Panc1 (cell line): Measurements from ENCODE around the gene MAGI2. TPM values are rescaled to one million over a fixed set of nuclear protein-coding genes. Genes with fewer than 3 reads are reported as not detected.

Source experiments
- ATAC-seq: fragments of 200-7000 bp; cut with Tn5 transposase; 2 replicates; pipeline ENCODE4 v1.9.1; 2020; ENCODE audit warnings: mild to moderate bottlenecking, moderate library complexity
- BruUV-seq: library from RNA; stranded (reverse); fragments of 400-500 nt; replicated peaks from 2 replicates; lab custom pipeline; 2021; lab: Mats Ljungman, UMichigan
- CTCF ChIA-PET: fragments of 300-600 bp; sonication (Branson Sonifier 250); formaldehyde crosslinking; loops from one replicate; lab custom pipeline; 2022; ENCODE audit warnings: antibody characterized with exemption; lab: Charles Lee
- POLR2A ChIA-PET: fragments of 300-600 bp; sonication (Branson Sonifier 250); formaldehyde crosslinking; loops from one replicate; lab custom pipeline; 2022; ENCODE audit warnings: antibody characterized with exemption; lab: Charles Lee
- DNase-seq: peaks from one replicate; pipeline ENCODE4 v3.0.0-alpha.2; 2010; ENCODE audit warnings: low read depth, low spot score
- H3K27ac ChIP-seq: 2 replicates; pipeline ENCODE4 v1.5.1; 2011; ENCODE audit warnings: mild to moderate bottlenecking, low read length, inconsistent platforms
- H3K27me3 ChIP-seq: fragments of 200-500 bp; sonication (Bioruptor generic); 2 replicates; pipeline ENCODE4 v1.6.0; 2014; ENCODE audit warnings: low read length, inconsistent platforms; ENCODE audit not compliant: control insufficient read depth, insufficient read depth
- H3K36me3 ChIP-seq: fragments of 200-500 bp; sonication (Bioruptor generic); 2 replicates; pipeline ENCODE4 v1.5.1; 2014; ENCODE audit warnings: inconsistent platforms, mild to moderate bottlenecking, low read length, moderate library complexity; ENCODE audit not compliant: control insufficient read depth, insufficient read depth
- H3K4me1 ChIP-seq: 2 replicates; pipeline ENCODE4 v1.5.1; 2011; ENCODE audit warnings: inconsistent platforms, mild to moderate bottlenecking, low read length, moderate library complexity; ENCODE audit not compliant: control insufficient read depth, insufficient read depth
- H3K4me3 ChIP-seq, 2 experiments: 2 replicates each; pipeline ENCODE4 v1.5.1; 2011 to 2012; ENCODE audit warnings: low read depth in 2 of 2, low read length in 2 of 2, mild to moderate bottlenecking in 2 of 2, inconsistent platforms in 1 of 2, moderate library complexity in 1 of 2
- H3K9me3 ChIP-seq: fragments of 200-500 bp; sonication (Bioruptor generic); 2 replicates; pipeline ENCODE4 v1.5.1; 2014; ENCODE audit warnings: low read depth, mild to moderate bottlenecking, inconsistent platforms, low read length, moderate library complexity; ENCODE audit not compliant: control insufficient read depth, insufficient read depth
- POLR2AphosphoS5 ChIP-seq: IDR thresholded peaks from 2 replicates; pipeline ENCODE4 v1.6.1; 2012; ENCODE audit warnings: mild to moderate bottlenecking, low read depth, low read length, moderate library complexity
- SIN3A ChIP-seq: IDR thresholded peaks from 2 replicates; pipeline ENCODE4 v1.6.1; 2012; ENCODE audit warnings: low read depth, mild to moderate bottlenecking, low read length, moderate library complexity, borderline replicate concordance; ENCODE audit not compliant: insufficient read depth
- TCF7L2 ChIP-seq: IDR thresholded peaks from 2 replicates; pipeline ENCODE4 v1.6.1; 2011; ENCODE audit warnings: mild to moderate bottlenecking, low read depth, low read length, inconsistent platforms
- in situ Hi-C: cut with HindIII; loops from 2 replicates; pipeline ENCODE4 v1.10.0; 2016; ENCODE audit warnings: low sequenced_read_pairs, low pct_unique_long_range_greater_than_20kb
- intact Hi-C: fragments of 100-400 bp; cut with micrococcal nuclease; formaldehyde crosslinking; loops from one replicate; pipeline ENCODE4 v1.10.0; 2022; ENCODE audit not compliant: unreplicated experiment
- total RNA-seq: library from RNA; stranded (reverse); gene quantifications from one replicate; pipeline ENCODE4 v1.2.1, GENCODE V29; 2021; ENCODE audit not compliant: unreplicated experiment
- TF ChIP-seq, protein P1 (sequence below): fragments of 450-650 bp; IDR thresholded peaks from 2 replicates; pipeline ENCODE4 v1.5.1; 2017; ENCODE audit warnings: mild to moderate bottlenecking
- TF ChIP-seq, protein P2 (sequence below), 2 experiments: IDR thresholded peaks; 2 replicates each; pipeline ENCODE4 v1.6.1; 2011 to 2012; ENCODE audit warnings: low read depth in 2 of 2, control low read depth in 1 of 2, low read length in 1 of 2, mild to moderate bottlenecking in 1 of 2, moderate library complexity in 1 of 2; ENCODE audit not compliant: insufficient read depth in 1 of 2

The MAGI2 gene
- total RNA-seq, 1 experiment from 2014 or later, result 5.4 TPM

DNA sequence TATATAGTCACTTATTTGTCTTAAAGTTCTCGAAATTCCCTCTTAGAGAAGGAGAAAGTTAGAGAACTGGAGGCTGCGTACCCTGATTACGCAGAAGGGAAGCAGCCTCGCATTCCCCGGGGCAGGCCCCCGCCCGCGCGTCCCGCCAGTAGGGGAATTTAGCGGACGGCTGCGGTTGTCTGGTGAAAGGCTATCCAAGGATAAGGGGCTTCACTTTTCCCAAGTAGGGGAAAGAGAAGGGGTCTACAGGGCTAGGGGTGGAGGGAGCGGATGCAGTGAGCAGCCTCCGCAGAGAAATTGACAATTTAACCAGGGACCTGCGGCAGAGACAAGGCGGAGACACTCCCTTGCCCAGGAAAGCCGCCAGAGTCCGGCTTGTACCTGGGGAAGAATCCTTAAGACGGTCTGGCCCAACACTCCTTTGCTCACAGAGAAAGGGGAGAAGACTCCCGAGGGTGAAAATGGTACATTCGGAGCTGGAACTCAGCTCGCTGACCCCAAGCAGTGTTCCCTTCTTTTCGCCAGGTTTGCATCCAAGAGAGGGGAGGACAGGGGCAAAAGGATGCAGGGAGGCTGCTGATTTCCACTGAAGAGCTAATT is 994 bp upstream of the MAGI2 start:
- H3K9me3 ChIP-seq, result no peaks in the 10 kb centered on the region
- H3K4me1 ChIP-seq, result peaks cover 37% of the 10 kb centered on the region
- peak; percentile 5; the same call in 1 of the 2 replicates for ATAC-seq
- TF ChIP-seq TCF7L2 (no peak), SIN3A (no peak), POLR2AphosphoS5 (no peak)
- TF ChIP-seq, protein P1, sequence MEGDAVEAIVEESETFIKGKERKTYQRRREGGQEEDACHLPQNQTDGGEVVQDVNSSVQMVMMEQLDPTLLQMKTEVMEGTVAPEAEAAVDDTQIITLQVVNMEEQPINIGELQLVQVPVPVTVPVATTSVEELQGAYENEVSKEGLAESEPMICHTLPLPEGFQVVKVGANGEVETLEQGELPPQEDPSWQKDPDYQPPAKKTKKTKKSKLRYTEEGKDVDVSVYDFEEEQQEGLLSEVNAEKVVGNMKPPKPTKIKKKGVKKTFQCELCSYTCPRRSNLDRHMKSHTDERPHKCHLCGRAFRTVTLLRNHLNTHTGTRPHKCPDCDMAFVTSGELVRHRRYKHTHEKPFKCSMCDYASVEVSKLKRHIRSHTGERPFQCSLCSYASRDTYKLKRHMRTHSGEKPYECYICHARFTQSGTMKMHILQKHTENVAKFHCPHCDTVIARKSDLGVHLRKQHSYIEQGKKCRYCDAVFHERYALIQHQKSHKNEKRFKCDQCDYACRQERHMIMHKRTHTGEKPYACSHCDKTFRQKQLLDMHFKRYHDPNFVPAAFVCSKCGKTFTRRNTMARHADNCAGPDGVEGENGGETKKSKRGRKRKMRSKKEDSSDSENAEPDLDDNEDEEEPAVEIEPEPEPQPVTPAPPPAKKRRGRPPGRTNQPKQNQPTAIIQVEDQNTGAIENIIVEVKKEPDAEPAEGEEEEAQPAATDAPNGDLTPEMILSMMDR, result no peak
- TF ChIP-seq, protein P2, sequence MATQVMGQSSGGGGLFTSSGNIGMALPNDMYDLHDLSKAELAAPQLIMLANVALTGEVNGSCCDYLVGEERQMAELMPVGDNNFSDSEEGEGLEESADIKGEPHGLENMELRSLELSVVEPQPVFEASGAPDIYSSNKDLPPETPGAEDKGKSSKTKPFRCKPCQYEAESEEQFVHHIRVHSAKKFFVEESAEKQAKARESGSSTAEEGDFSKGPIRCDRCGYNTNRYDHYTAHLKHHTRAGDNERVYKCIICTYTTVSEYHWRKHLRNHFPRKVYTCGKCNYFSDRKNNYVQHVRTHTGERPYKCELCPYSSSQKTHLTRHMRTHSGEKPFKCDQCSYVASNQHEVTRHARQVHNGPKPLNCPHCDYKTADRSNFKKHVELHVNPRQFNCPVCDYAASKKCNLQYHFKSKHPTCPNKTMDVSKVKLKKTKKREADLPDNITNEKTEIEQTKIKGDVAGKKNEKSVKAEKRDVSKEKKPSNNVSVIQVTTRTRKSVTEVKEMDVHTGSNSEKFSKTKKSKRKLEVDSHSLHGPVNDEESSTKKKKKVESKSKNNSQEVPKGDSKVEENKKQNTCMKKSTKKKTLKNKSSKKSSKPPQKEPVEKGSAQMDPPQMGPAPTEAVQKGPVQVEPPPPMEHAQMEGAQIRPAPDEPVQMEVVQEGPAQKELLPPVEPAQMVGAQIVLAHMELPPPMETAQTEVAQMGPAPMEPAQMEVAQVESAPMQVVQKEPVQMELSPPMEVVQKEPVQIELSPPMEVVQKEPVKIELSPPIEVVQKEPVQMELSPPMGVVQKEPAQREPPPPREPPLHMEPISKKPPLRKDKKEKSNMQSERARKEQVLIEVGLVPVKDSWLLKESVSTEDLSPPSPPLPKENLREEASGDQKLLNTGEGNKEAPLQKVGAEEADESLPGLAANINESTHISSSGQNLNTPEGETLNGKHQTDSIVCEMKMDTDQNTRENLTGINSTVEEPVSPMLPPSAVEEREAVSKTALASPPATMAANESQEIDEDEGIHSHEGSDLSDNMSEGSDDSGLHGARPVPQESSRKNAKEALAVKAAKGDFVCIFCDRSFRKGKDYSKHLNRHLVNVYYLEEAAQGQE (IDR thresholded peaks at IDR 0.05; ENCODE audit: insufficient read depth in 1 of 2, low read depth in 2 of 2, low read length in 1 of 2), result no peak
- CTCF ChIA-PET, result no interaction called here
- H3K27ac ChIP-seq, result peak overlapping the region; percentile 83
- H3K36me3 ChIP-seq, result 0 out of 2 replicates have a peak, but pooled peaks cover 2% of the 10 kb centered on the region
- in situ Hi-C loops, result no loop called here
- POLR2A ChIA-PET, result no interaction called here
- H3K4me3 ChIP-seq, result peak overlapping the region; percentile 79 to 94
- no peak for DNase-seq
- H3K27me3 ChIP-seq, result no peaks in the 10 kb centered on the region
- intact Hi-C loops, result loop anchor here (5.0 kb wide), 1 partner anchor 157 kb away; no protein-coding TSS in a partner anchor
- no TSS peak for BruUV-seq

DNA sequence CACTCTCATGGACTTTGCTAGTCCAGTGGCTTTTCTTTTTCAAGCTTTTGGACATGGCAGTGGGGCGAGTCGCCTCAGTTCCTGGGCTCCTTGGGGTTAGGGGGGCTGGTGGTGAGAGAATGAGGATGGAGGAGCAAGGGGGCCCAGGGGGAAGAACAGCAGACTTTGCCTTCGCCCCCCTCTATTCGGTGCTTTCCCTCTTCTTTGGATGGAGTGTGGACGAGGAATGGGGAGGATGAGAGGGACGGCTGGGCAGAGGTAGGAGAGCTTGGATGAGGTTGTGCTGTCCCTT is 255 bp downstream of the MAGI2 start:
- ChIA-PET POLR2A (interaction anchor here (0.6 to 0.7 kb wide), 2 partner anchors 98 to 145 kb away, joined by 6 to 9 read pairs; no protein-coding TSS in a partner anchor), CTCF (interaction anchor here (0.5 kb wide), 1 partner anchor 697 kb away, joined by 3 read pairs; no protein-coding TSS in a partner anchor)
- H3K36me3 ChIP-seq, result no peaks in the 10 kb centered on the region
- no TSS peak for BruUV-seq
- no peak for TF ChIP-seq SIN3A
- TF ChIP-seq, protein P1, result no peak
- TF ChIP-seq TCF7L2, result no peak
- TF ChIP-seq, protein P2 (IDR thresholded peaks at IDR 0.05; ENCODE audit: insufficient read depth in 1 of 2, low read depth in 2 of 2, low read length in 1 of 2), result no peak
- no peak for TF ChIP-seq POLR2AphosphoS5
- H3K9me3 ChIP-seq, result no peaks in the 10 kb centered on the region
- in situ Hi-C loops (no loop called here), intact Hi-C loops (loop anchor here (5.0 kb wide), 1 partner anchor 156 kb away; no protein-coding TSS in a partner anchor)
- DNase-seq, result no peak
- H3K4me3 ChIP-seq, result peak overlapping the region; percentile 79 to 94
- H3K27me3 ChIP-seq, result no peaks in the 10 kb centered on the region
- peaks cover 43% of the 10 kb centered on the region for H3K4me1 ChIP-seq
- H3K27ac ChIP-seq, result peak overlapping the region; percentile 83
- no peak for ATAC-seq
